Measurements from ENCODE around the gene SMTNL2. TPM values are rescaled to one million over a fixed set of nuclear protein-coding genes. Genes with fewer than 3 reads are reported as not detected.
"Not testable (repeated sequence)": the region's sequence is repeated elsewhere in the genome, so short reads cannot be mapped to it uniquely, and the experiment has no call there.

The SMTNL2 gene
- total RNA-seq, 1 experiment from 2014 or later = not detected

DNA sequence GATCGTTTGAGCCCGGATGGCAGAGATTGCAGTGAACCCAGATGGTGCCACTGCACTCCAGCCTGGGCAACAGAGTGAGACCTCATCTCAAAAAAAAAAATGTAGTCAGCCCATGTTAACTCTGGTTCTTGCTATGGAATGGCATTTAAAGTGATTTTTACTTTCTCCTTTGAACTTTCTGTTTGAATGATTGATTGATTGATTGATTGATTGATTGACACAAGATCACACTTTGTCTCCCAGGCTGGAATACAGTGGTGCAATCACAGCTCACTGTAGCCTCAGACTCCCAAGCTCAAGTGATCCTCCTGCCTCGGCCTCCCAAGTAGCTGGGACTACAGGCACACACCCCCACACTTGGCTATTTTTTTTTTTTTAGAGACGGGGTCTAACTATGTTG lies 17.0 kb downstream of the SMTNL2 start:
- no peak overlapping the region for H3K27ac ChIP-seq
- no peak for DNase-seq (ENCODE audit: low read depth in 1 of 2, low spot score in 2 of 2)
- no peaks in the 10 kb centered on the region for H3K9me3 ChIP-seq (replicated peaks)
- no peaks in the 10 kb centered on the region for H3K4me1 ChIP-seq (replicated peaks)
- no peak overlapping the region for H3K4me3 ChIP-seq
- no peaks in the 10 kb centered on the region for H3K27me3 ChIP-seq (replicated peaks)
- no peaks in the 10 kb centered on the region for H3K36me3 ChIP-seq

DNA sequence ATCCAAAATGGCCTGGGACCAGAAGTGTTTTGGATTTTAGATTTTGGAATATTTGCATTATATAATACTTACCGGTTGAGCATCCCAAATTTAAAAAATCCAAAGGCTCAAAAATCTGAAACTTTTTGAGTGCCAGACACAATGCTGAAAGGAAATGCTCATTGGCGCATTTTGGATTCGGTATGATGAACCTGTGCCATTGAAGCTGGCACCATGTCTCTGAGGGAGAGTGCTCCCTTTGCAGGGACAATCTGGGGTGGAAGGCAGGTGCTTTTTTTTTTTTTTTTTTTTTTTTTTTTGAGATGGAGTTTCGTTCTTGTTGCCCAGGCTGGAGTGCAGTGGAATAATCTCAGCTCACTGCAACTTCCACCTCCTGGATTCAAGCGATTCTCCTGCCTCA lies 17.7 kb downstream of the SMTNL2 start:
- no peaks in the 10 kb centered on the region for H3K36me3 ChIP-seq
- no peaks in the 10 kb centered on the region for H3K4me1 ChIP-seq (replicated peaks)
- H3K27me3 ChIP-seq (replicated peaks) = no peaks in the 10 kb centered on the region
- DNase-seq (ENCODE audit: low read depth in 1 of 2, low spot score in 2 of 2) = no peak
- no peaks in the 10 kb centered on the region for H3K9me3 ChIP-seq (replicated peaks)
- no peak overlapping the region for H3K4me3 ChIP-seq
- no peak overlapping the region for H3K27ac ChIP-seq

DNA sequence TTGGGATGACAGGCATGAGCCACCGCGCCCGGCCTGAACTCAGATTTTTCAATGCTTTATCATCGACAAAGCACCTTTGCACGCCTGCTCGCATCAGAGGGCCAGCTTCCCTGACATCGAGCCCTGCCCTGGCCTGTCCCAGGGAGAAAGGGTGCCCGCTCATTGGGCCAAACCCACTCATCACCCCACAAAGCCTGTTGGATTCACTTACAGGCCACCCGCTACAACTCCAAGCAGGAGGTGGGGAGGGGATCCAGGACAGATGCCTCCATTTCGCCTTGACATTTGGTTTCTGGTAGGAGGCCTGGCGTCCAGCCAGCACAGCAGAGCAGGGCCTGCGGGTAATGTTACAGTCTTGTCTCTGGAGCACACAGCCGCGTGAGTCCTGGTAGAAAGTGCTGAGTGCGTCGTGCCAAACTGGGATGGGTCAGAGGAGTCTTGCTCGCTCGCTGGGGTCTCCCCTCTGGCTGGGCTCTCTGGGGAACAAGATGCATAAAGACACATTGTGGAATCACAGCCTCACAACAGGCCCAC lies 19.8 kb downstream of the SMTNL2 start:
- no peak for DNase-seq (ENCODE audit: low read depth in 1 of 2, low spot score in 2 of 2)
- H3K9me3 ChIP-seq (replicated peaks) = no peaks in the 10 kb centered on the region
- no peak overlapping the region for H3K27ac ChIP-seq
- peaks cover 4% of the 10 kb centered on the region; the same call in 1 of the 2 replicates for H3K27me3 ChIP-seq (replicated peaks)
- no peaks in the 10 kb centered on the region for H3K4me1 ChIP-seq (replicated peaks)
- no peak overlapping the region for H3K4me3 ChIP-seq
- no peaks in the 10 kb centered on the region for H3K36me3 ChIP-seq

DNA sequence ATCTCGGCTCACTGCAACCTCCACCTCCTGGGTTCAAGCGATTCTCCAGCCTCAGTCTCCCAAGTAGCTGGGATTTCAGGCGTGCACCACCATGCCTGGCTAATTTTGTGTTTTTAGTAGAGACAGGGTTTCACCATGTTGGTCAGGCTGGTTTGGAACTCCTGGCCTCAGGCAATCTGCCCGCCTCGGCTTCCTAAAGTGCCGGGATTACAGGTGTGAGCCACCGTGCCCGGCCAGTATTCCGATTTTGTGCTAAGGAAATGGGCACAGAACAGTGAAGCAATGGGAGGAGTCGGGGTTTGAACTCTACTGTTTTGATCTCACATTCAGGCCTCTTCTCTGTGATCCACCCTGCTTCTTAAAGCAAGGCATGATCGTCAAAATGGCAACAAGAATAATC lies 20.4 kb downstream of the SMTNL2 start:
- H3K4me1 ChIP-seq (replicated peaks); H3K9me3 ChIP-seq (replicated peaks); H3K4me3 ChIP-seq; H3K27ac ChIP-seq; DNase-seq (ENCODE audit: low read depth in 1 of 2, low spot score in 2 of 2); H3K27me3 ChIP-seq (replicated peaks); H3K36me3 ChIP-seq: not testable (repeated sequence)

DNA sequence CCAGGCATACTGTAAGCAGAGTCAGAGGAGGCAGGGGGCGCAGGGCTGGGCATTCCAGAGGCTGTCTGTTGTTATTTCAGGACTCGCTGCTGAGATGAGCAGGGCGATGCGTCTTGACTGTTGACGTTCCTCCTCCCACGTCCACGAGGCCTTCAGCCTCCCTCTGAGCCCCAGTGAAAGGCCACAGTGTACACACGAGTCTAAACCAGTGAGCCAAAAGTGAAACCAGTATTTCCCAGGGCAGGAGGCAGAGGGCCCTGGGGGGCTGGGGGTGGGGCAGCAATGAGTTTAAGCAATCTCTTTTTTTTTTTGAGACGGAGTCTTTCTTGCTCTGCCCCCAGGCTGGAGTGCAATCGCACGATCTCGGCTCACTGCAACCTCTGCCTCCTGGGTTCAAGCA lies 21.5 kb downstream of the SMTNL2 start:
- H3K4me3 ChIP-seq = no peak overlapping the region
- H3K27ac ChIP-seq = no peak overlapping the region
- DNase-seq (ENCODE audit: low read depth in 1 of 2, low spot score in 2 of 2) = peak in 1 of 2 experiments; percentile 4

DNA sequence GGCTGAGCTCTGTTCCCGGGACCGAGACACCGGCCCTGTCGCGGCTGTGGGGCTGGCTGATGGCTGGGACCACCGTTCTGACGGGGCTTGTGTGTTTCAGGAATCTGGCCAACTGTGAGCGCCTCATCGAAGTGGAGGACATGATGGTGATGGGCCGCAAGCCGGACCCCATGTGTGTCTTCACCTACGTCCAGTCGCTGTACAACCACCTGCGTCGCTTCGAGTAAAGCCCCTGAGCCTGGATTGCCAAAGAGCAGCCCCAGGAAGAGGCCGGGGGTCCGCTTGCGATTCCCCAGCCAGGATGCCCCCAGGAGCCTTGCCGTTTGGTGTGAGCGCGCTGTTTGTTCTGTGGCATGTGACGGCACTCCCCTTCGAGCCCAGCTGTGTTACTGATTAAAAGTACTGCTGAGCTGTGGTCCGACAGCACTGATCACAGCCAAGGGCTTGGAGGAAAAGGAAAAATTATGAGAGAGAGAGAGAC lies 23.0 kb downstream of the SMTNL2 start:
- no peak overlapping the region for H3K27ac ChIP-seq
- H3K27me3 ChIP-seq (replicated peaks) = peaks cover 14% of the 10 kb centered on the region; the same call in 1 of the 2 replicates
- DNase-seq (ENCODE audit: low read depth in 1 of 2, low spot score in 2 of 2) = no peak
- H3K9me3 ChIP-seq (replicated peaks) = no peaks in the 10 kb centered on the region
- H3K4me3 ChIP-seq = no peak overlapping the region
- H3K4me1 ChIP-seq (replicated peaks) = no peaks in the 10 kb centered on the region
- H3K36me3 ChIP-seq = no peaks in the 10 kb centered on the region

More for the DNA sequence above, 21.5 kb downstream of the SMTNL2 start:
- Histone ChIP-seq H3K4me1 (replicated peaks) (no peaks in the 10 kb centered on the region), H3K36me3 (no peaks in the 10 kb centered on the region), H3K27me3 (replicated peaks) (peaks cover 14% of the 10 kb centered on the region; the same call in 1 of the 2 replicates), H3K9me3 (replicated peaks) (no peaks in the 10 kb centered on the region)

DNA sequence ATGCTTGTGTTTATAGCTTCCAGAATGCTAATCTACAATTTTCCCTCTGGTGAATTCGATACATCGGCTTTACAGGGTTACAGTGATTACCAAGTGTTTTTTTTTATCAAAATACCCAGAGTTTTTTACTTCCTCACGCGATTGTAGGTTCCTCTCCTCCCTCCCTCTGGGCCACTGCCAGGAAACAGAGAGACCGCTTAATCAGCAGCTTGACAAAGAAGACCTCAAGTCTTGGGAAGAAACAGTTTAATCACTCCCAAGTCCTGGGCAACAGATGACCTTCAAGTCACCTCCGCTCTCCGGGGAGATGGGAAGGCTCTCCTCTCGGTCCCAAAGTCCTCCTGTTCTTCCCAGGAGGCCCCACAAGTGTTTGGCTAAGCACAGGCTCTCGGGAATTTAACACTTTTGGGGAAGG lies 23.5 kb downstream of the SMTNL2 start:
- Histone ChIP-seq H3K36me3 (no peaks in the 10 kb centered on the region), H3K4me1 (replicated peaks) (no peaks in the 10 kb centered on the region), H3K4me3 (no peak overlapping the region), H3K27ac (no peak overlapping the region), H3K27me3 (replicated peaks) (peaks cover 14% of the 10 kb centered on the region; the same call in 1 of the 2 replicates), H3K9me3 (replicated peaks) (no peaks in the 10 kb centered on the region)
- DNase-seq (ENCODE audit: low read depth in 1 of 2, low spot score in 2 of 2) = no peak

DNA sequence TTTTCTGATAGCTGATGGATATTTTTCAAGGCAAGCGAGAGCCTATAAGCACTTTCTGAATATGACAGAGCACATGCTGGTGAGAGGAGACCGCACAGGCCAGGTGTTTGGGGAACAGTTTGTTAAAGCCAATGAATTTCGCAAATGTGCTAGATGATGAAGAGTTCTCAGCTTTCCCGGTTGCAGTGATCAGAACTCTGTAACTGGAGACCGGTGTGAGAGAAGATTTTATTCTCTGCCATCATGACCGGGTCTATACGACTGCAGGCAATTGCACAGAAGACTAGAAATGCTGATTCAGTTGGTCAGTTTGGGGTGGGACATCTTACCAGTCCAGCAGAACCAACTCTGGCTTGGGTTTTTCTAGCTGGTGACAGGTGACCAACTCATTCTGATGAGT lies 25.4 kb downstream of the SMTNL2 start:
- H3K27me3 ChIP-seq (replicated peaks) = peaks cover 14% of the 10 kb centered on the region; the same call in 1 of the 2 replicates
- H3K9me3 ChIP-seq (replicated peaks) = no peaks in the 10 kb centered on the region
- no peak overlapping the region for H3K4me3 ChIP-seq
- no peaks in the 10 kb centered on the region for H3K4me1 ChIP-seq (replicated peaks)
- DNase-seq (ENCODE audit: low read depth in 1 of 2, low spot score in 2 of 2) = no peak
- H3K27ac ChIP-seq = no peak overlapping the region
- H3K36me3 ChIP-seq = no peaks in the 10 kb centered on the region

DNA sequence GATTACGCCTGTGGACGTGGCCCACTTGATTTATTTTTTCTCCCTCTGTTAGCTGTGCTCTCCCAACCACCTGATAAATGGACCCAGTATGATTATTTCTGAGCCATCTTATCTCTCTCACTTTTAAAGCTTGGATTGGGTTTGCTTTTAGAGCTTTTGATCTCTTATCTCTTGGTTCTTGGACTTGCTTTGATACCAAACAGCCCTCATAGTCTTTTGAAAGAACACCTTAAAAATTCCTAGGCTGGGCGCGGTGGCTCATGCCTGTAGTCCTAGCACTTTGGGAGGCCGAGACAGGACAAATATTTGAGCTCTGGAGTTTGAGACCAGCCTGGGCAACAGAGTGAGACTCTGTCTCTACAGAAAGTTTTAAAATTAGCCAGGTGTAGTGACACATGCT lies 25.8 kb downstream of the SMTNL2 start:
- H3K4me3 ChIP-seq = no peak overlapping the region
- H3K27ac ChIP-seq = no peak overlapping the region
- no peaks in the 10 kb centered on the region for H3K36me3 ChIP-seq
- H3K9me3 ChIP-seq (replicated peaks) = no peaks in the 10 kb centered on the region
- peaks cover 14% of the 10 kb centered on the region; the same call in 1 of the 2 replicates for H3K27me3 ChIP-seq (replicated peaks)
- H3K4me1 ChIP-seq (replicated peaks) = no peaks in the 10 kb centered on the region
- DNase-seq (ENCODE audit: low read depth in 1 of 2, low spot score in 2 of 2) = no peak

DNA sequence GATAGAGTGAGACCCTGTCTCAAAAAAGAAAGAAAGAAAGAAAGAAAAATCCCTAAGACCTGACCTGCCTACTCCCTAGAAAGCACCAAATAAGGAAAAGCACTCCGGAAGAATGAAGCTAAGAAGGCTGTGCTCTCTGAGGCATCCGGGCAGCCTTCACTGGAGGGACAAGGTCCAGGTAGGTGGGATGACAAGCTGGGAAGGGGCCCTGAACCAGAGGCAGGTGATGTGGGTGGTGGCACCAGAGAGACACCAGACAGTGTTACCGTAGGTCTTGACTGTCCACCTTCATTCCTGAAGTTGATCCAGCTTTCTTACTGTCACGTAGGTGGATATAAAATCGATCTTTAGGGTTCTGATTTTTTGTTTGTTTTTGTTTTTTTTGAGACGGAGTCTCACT lies 26.3 kb downstream of the SMTNL2 start:
- Histone ChIP-seq H3K4me3 (no peak overlapping the region), H3K27ac (no peak overlapping the region), H3K4me1 (replicated peaks) (no peaks in the 10 kb centered on the region), H3K27me3 (replicated peaks) (peaks cover 14% of the 10 kb centered on the region; the same call in 1 of the 2 replicates), H3K9me3 (replicated peaks) (no peaks in the 10 kb centered on the region), H3K36me3 (no peaks in the 10 kb centered on the region)
- no peak for DNase-seq (ENCODE audit: low read depth in 1 of 2, low spot score in 2 of 2)

DNA sequence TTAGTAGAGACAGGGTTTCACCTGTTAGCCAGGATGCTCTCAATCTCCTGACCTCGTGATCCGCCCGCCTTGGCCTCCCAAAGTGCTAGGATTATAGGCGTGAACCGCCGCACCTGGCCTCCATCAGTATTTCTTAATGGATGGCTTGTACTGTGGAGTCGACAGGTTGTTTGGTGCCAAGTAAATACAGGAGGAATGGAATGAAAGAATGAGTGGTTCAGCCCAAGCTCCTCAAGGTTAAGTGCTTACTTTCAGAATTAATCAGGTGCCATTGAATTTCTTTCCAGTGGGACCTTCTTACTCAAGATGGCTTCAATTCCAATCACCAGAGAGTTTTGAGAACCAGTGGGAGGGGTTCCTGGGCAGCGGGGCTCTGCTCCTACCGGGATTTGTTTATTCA lies 32.1 kb downstream of the SMTNL2 start:
- no peak overlapping the region for H3K4me3 ChIP-seq
- no peak overlapping the region for H3K27ac ChIP-seq
- no peaks in the 10 kb centered on the region for H3K4me1 ChIP-seq (replicated peaks)
- no peaks in the 10 kb centered on the region for H3K36me3 ChIP-seq
- no peaks in the 10 kb centered on the region for H3K9me3 ChIP-seq (replicated peaks)
- H3K27me3 ChIP-seq (replicated peaks) = no peaks in the 10 kb centered on the region
- no peak for DNase-seq (ENCODE audit: low read depth in 1 of 2, low spot score in 2 of 2)

DNA sequence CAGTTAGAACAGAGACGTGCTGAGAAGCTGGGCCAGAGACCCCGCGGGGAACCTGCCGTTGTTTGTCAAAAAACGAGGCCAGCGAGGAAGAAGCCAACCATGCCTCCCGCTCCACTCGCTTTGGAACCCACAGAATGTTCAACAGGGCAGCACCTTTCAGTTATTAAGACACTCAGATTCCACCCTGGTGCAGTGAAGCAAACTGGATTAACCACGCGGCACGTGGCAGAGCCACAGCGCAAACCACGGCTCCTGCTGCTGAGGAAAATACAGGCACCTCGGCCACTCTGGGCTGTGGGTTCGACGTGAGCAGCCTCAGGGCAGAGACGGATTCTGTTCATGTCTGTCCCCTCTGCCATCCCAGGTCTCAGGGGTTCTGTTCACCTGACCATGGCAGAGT lies 32.8 kb downstream of the SMTNL2 start:
- no peaks in the 10 kb centered on the region for H3K36me3 ChIP-seq
- DNase-seq (ENCODE audit: low read depth in 1 of 2, low spot score in 2 of 2) = no peak
- no peaks in the 10 kb centered on the region for H3K9me3 ChIP-seq (replicated peaks)
- H3K27me3 ChIP-seq (replicated peaks) = no peaks in the 10 kb centered on the region
- no peak overlapping the region for H3K4me3 ChIP-seq
- H3K27ac ChIP-seq = no peak overlapping the region
- H3K4me1 ChIP-seq (replicated peaks) = no peaks in the 10 kb centered on the region

DNA sequence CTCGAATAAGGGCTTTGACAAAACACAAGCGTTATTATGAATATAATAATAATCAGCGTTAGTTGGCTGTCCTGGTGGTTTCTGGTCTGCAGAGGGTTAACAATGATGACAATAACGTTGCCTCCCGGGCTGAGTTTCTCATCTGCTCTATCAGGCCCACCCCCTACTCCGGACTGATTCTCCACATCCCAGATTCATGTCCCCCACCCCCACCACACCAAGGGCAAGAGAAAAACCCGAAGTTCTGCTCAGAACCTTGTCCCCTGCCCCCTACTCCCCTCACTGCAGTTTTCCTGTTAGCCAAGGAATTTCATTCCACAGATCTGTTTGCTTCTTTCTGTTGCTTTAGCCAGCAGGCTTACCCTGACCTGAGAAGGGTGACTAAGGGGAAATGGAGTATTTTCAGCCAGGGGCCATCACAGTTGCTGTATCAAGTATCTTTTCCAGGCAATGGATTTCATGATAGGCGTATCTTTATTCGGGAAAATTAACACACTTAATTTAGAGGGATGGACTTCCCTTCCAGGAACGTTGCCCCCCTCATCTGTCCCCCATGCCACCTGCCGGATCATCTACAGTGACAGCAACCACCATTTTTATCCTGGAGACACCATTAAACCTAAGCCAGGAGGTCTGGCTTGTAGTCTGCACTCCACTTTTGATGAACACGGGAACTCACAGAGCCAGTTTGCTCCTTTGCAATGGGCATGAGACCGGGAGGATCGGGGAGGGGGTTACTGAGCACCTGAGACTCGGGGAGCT lies 33.4 kb downstream of the SMTNL2 start:
- Histone ChIP-seq H3K27ac (no peak overlapping the region), H3K4me1 (replicated peaks) (no peaks in the 10 kb centered on the region), H3K36me3 (no peaks in the 10 kb centered on the region), H3K27me3 (replicated peaks) (no peaks in the 10 kb centered on the region), H3K9me3 (replicated peaks) (0 out of 2 replicates have a peak, but pooled peaks cover 4% of the 10 kb centered on the region), H3K4me3 (no peak overlapping the region)
- DNase-seq (ENCODE audit: low read depth in 1 of 2, low spot score in 2 of 2) = no peak

DNA sequence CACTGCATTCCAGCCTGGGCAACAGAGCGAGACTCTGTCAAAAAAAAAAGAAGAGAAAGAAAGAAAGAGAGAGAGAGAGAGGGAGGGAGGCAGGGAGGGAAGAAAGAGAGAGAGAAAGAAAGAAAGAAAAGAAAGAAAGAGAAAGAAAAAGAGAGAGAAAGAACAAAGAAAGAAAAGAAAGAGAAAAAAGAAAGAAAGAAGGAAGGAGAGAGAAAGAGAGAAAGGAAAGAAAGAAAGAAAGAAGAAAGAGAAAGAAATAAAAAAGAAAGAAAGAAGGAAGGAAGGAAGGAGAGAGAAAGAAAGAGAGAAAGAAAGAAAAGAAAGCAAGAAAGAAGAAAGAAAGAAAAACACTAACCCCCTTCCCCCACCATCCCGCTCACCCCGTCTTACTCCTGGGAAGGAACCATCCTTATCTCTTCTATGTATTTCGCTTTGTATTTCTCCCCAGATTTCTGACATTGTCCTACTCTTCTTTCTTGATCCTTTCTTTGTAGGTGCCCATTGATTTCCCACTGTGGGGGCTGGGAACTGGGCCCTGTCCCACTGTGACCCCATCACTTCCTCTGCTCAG lies 36.3 kb downstream of the SMTNL2 start:
- H3K4me1 ChIP-seq (replicated peaks) = no peaks in the 10 kb centered on the region
- no peak for DNase-seq (ENCODE audit: low read depth in 1 of 2, low spot score in 2 of 2)
- 0 out of 2 replicates have a peak, but pooled peaks cover 4% of the 10 kb centered on the region for H3K9me3 ChIP-seq (replicated peaks)
- H3K4me3 ChIP-seq = no peak overlapping the region
- no peak overlapping the region for H3K27ac ChIP-seq
- H3K27me3 ChIP-seq (replicated peaks) = peaks cover 4% of the 10 kb centered on the region
- no peaks in the 10 kb centered on the region for H3K36me3 ChIP-seq

Measured in SJSA1 (cell line).